GM21526 (cell line): ENCODE measurements around the gene ATAD3C.
"Not testable (repeated sequence)": the region's sequence is repeated elsewhere in the genome, so short reads cannot be mapped to it uniquely, and the experiment has no call there.

ENCODE experiments used
- ATAC-seq: cut with Tn5 transposase; IDR thresholded peaks from one replicate; pipeline ENCODE4 v1.9.1; 2021; ENCODE audit warnings: moderate library complexity; ENCODE audit not compliant: unreplicated experiment, low FRiP score

Gene ATAD3C

DNA sequence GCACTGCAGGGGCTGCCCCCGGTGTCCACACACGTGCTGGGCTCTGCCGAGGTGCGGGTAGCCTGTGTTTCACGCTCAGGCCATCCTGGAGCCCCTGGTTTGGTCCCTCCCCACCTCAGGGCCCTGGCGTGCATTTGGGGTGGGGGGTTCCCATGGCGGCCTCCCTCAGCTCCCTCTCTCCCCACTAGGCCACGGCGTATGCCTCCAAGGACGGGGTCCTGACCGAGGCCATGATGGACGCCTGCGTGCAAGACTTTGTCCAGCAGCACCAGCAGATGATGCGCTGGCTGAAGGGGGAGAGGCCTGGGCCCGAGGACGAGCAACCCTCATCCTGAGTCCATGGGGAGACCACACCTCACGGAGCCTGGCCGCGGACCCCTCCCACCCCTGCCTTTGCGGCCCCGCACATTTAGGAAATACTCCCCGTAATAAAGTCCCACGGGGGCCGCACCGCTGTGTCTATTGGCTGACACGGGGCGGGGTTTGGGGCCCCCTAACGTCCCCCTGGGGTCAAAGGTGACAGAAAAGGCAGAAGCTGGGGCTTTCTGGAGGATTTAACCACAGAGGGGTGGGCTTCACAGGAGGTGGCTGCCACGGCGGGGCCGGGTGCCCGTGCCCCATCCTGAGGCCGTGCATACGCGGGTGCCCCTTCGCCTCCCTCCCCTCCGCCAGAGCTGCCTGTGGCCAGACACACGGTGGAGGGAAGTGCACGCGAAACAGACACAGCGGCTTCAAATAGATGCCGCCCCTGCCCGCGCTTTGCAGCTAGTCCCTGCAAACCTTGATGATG lies 18.9 kb downstream of the ATAD3C start:
- not testable (repeated sequence) for ATAC-seq

DNA sequence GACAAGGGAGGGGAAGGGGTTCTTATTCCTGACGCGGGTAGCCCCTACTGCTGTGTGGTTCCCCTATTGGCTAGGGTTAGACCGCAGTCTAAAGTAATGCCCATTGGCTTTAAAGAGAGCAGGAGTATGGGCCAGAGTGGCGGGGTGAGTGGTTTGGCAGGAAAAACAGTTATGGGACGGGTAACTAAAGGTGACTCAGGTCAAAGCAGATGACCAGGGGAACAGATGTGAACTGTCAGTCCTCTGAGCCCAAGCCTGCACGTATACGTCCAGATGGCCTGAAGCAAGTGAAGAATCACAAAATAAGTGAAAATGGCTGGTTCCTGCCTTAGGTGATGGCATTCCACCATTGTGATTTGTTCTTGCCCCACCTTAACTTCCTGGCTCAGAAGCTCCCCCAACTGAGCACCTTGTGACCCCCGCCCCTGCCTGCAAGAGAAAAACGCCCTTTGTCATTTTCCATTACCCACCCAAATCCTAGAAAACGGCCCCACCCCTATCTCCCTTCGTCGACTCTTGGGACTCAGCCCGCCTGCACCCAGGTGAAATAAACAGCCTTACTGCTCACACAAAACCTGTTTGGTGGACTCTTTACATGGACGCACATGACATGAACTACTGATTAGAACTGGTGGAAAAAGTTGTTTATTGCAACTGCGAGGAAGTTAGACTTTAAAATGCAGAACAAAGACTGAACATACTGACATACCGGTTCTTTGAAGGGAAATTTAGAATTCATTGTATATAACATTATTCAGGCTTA lies 21.3 kb downstream of the ATAD3C start:
- ATAC-seq: no peak

DNA sequence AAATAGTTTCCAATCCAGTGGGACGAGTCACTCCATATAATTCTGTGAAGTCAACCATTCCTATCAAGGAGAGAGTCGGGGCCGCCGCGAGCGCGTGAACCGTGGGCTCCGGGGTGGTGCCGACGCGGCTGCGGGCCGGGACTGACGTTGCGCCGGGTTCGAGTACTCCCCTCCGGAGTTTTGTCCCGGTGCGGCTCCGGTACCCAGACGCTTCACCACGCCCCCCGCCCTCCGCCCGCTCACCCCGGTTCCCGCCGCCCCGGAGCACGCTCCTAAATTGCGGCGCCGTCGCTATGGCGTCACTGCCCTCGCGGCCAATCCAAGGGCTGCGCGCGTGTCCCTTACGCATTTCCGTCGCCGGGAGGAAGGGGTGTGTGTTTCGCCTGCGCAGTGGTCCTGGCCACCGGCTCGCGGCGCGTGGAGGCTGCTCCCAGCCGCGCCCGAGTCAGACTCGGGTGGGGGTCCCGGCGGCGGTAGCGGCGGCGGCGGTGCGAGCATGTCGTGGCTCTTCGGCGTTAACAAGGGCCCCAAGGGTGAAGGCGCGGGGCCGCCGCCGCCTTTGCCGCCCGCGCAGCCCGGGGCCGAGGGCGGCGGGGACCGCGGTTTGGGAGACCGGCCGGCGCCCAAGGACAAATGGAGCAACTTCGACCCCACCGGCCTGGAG lies 22.0 kb downstream of the ATAD3C start, which contains the start of gene ATAD3B:
TSS of gene ATAD3B (plus strand) at position 377 of the 664 bp plus-strand sequence. CDS start at position 497, 120 bp downstream.
- ATAC-seq: peak; percentile 81

DNA sequence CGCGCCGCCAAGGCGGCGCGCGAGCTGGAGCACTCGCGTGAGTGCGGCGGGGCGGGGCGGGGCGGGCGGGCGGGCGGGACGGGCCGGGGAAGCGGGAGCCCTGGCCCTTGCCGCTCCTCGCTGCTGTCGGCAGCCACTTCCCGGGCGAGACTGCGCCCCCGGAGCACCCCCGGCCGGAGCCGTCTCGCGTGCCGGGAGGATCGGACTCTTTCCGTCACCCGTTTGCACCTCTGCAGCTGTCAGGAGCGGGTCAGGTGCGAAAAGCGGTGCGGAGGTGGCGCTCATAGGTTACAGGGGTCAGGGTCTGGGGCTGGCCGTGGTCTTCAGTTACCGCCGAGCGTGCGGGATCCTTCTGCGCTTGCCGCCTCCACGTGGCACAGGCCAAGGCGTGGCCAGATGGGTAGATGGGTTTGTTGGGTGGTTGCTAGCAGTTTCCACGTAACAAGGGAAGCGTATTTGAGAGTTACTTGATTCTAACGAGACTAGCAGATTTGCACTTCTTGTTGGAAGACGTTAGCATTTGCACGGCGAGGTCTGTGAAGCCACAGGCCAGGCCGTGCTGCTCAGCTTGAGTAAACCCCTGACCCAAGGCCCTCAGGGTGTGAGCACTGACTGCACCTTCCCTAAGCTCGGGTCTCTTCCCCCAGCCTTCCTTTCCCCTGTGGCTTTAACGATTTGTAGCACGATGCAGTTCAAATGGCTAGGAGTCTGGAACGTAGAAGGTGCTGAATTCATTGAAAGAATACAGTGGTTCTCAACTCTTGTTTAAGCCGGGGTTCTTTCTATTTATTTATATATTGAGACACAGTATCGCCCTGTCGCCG lies 22.8 kb downstream of the ATAD3C start:
- not testable (repeated sequence) for ATAC-seq

DNA sequence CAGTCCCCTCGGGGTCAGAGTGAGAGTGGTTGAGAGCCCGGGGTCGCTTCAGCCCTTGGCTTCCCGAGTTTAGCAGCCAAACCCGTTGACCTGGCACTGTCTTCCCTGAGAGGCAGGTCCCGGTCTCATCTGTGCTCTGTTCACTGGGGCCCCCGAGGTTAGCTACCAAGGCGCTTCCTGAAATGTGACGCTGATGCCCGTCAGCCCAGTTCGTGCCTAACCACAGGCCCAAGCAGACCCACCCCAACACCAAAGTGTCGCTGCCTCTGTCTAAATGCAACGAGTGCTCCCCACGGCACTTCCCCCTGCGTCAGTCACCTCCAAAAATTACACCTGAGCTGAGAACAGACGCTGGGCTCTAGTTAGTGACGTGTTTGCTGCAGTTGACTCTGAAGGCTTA lies 26.5 kb downstream of the ATAD3C start:
- not testable (repeated sequence) for ATAC-seq

DNA sequence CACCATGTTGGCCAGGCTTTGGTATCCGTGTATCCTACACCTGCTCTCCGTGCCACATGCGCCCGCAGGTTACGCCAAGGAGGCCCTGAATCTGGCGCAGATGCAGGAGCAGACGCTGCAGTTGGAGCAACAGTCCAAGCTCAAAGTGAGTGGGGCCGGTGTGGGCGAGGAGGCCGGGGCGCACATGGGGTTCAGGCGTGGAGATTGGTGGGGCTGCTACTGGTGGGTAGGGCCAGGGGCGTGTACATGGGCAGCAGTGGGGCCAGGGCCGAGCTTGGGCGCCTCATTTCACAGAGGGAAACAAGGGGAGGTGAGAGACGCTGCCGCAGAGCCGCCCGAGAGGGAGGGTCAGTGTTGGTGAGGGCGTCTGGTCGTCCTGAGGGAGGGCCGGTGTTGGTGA lies 27.7 kb downstream of the ATAD3C start:
- no peak for ATAC-seq

DNA sequence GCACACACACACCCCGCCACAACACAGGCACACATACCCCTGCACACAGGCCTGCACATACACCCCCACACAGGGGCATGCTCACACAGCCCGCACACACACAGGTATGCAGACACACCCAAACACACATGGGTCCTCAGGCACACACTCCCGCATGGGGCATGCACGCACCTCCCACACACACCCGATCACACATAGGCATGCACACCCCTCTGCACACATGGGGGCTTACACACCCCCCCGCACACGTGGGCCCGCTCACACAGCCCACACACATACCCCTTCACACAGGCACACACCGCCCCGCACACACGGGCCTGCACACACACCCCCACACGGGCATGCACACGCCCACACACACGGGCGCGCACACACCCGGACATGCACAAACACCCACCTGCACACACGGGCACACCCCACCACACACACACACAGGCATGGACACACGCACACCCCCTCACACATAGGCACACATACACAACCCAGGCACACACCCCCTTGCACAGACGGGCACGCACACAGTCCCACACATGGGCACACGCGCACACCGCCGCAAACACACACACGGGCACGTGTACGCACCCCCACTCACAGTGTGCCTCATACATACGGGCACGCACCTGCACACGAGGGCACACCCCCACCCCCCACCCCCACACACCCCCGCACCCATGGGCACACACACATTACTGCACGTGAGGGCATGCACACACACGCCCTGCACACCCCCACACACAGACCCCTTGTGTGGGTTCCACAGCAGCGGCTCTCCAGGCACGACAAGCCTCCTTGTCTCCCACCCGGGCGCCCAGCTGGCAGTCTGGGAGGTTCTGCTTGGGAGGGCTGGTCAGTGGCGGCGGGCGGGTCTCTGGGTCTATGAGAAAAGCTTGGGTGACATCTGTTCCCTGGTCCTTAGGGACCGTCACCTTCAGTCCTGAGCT lies 30.3 kb downstream of the ATAD3C start:
- no peak for ATAC-seq

DNA sequence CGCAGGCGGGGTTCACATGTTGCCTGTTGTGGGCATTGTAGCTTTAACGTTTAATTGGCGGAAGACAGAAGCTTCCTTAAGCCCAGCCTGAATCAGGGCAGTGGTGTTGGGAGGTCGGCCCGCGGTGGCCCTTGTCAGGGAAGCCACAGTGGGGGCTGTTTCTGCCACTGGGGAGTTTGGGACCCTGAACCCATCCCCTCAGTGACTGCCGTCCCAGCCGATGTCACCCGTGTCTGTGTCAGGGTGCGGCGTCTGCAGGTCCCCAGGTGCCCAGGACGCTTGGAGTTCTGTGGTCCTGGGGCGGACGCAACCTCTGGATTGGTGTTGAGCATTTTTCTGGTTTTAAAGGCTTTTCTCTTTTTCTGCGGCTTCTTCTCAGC lies 31.0 kb downstream of the ATAD3C start:
- not testable (repeated sequence) for ATAC-seq

DNA sequence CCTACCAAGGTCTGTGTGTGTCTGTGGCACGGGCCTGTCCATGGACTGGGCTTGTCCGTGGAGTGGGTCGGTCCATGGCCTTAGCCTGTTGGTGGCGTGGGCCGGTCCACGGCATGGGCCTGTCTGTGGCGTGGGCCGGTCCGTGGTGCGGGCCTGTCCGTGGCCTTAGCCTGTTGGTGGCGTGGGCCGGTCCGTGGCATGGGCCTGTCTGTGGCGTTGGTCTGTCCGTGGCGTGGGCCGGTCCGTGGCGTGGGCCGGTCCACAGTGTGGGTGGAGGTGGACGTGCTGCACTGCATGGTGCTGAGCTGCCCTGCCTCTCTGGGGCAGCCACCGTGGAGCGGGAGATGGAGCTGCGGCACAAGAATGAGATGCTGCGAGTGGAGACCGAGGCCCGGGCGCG lies 32.3 kb downstream of the ATAD3C start:
- ATAC-seq: not testable (repeated sequence)

DNA sequence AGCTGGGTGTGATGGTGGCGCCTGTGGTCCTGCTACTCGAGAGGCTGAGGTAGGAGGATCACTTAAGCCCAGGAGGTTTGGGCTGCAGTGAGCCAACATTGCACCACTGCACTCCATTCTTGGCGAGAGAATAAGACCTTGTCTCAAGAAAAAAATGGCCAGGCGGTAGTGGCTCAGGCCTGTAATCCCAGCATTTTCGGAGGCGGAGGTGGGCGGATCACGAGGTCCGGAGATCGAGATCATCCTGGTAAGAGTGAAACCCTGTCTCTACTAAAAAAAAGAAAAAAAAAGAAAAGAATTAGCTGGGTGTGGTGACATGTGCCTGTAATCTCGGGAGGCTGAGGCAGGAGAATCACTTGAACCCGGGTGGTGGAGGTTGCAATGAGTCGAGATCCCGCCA lies 33.4 kb downstream of the ATAD3C start:
- no peak for ATAC-seq

DNA sequence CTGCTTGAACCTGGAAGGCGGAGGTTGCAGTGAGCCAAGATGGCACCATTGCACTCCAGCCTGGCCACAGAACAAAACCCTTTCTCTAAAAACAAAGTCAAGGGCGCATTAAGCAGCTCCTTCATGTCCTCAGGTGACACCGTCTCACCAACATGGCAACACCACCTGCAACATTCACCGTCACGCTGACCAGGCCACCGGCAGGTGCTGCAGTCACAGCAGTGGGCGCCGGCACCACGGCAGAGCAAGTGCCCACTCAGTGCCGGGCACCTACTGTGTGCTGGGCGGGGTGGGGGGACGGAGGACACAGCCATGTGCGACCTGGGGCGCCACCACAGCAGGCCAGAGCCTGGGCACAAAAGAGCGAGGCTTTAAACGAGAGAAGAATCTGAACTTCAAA lies 34.2 kb downstream of the ATAD3C start:
- no peak for ATAC-seq

DNA sequence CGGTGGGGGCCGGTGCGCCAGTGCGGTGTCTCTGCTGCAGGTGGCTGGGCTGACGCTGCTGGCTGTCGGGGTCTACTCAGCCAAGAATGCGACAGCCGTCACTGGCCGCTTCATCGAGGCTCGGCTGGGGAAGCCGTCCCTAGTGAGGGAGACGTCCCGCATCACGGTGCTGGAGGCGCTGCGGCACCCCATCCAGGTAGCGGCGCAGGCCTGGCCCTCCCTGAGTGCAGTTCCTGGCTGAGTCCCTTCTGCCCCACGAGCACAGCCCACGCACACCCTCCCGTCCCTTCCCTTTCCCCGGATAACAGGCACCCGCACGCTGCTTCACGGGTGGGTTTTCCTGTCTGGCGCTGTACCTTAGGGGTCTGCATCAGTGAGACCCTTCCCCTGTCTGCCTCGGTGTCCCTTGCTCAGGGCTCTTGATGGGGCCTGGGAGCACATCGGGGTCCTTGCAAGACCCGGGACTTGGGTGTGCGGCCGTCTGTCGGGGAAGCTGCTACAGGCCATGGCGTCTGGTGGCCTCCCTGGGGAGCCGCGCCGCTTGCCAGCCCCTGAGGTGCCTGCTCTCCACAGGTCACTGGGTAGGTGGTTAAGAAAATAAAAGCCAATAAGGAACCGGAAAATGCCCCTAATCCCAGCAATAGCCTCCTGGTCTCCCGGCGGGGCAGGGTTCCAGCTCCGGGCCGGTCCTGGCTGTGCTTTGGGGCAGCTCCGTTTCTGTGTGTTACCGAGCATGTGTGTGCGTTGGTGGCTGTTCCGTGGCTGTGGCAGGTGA lies 35.7 kb downstream of the ATAD3C start:
- ATAC-seq: not testable (repeated sequence)

DNA sequence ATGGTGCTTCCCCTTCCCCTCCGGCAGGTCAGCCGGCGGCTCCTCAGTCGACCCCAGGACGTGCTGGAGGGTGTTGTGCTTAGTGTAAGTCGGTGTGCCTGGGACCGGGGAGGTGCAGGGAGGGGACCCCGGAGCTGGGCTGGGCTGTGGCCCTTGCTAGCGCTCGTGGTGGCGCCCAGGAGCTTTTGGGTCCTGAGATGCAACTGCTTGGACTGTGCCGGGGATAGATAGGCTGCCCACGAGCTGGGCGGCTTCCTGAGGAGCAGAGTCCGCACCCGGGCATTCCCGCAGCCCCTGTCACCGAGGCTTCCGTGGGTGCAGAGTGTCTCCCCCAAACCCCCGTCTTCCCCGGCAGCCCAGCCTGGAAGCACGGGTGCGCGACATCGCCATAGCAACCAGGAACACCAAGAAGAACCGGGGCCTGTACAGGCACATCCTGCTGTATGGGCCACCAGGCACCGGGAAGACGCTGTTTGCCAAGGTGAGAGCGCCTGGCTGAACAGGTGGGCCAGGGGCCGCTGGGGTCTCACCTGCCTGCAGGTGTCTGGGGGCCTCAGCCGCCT lies 36.3 kb downstream of the ATAD3C start:
- not testable (repeated sequence) for ATAC-seq

DNA sequence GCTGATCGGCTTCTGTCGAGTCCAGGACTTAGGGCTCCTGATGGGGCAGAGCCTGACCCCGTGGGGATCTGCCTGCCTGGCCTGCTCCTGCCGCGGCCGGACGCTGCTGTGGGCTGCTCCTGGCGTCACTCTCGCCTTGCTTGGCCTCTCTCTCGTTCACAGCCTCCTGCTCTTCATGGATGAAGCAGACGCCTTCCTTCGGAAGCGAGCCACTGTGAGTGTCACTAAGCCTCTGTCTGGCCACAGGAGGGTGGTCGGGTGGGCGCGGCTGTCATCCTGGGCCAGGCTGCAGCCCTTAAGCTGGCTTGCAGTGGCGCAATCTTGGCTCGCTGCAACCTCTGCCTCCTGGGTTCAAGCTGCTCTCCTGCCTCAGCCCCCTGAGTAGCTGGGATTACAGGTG lies 38.2 kb downstream of the ATAD3C start:
- ATAC-seq: no peak

DNA sequence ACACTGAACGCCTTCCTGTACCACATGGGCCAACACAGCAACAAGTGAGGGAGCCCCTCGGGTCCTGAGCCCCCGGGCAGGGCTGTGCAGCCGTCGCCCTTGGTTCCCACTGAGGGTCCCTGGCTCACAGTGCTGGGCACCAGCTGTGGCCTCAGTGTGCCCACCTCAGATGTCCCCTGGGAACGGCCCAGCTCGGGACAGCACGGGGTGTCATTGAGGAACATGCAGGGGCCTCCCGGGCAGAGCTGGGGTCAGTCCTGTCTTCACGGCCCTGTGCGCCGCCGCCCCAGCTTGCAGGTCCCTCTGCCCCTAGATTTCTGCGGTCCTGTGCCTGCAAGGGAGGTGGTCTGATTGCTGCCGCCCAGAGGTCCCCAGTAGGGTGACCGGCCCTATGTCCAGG lies 39.7 kb downstream of the ATAD3C start:
- no peak for ATAC-seq

DNA sequence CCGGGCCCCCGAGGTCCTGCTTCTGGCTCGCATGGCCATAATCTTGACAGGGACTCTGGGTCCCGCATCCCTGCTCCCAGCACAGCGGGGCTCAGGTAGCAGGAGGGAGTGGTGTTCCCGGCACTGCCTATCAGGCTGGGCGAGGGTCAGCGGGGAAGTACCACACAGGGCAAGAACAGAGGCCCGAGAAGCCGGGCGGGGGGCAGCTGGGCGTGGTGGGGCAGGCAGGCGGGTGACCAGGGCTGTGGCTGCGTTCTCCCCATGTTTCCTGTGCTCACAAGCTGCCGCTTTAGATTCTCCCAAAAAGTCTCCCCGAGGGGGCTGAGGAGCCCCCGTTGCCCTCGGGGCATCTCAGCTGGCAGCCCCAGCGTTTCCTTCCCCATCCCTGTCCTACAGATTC lies 40.4 kb downstream of the ATAD3C start:
- ATAC-seq: no peak

DNA sequence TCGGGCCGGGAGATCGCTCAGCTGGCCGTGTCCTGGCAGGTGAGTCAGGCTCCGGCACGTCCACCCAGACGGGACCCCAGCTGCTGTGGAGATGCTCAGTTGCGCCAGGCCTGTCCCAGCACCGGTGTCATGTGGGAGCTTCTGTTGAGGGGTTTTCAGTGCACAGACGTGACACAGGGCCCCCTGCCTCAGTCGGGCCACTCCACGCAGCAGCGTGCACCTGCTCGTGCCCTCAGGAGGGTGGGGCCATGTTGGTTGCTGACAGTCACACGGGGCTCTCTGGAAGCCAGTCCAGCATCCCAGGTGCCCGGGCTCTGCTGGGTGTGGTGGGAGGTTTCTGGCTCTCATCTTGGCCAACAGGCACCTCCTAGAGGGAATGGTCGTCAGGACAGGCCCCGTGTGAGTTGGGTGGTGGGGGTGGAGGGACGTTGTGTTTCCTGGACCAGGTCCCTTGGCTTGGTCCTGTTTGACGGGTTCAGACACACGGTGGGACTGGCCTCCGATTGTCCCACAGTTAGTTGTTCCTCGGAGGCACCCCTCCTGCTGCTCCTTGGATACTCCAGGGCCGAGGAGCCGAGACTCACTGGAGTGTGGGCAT lies 41.2 kb downstream of the ATAD3C start:
- ATAC-seq: no peak

DNA sequence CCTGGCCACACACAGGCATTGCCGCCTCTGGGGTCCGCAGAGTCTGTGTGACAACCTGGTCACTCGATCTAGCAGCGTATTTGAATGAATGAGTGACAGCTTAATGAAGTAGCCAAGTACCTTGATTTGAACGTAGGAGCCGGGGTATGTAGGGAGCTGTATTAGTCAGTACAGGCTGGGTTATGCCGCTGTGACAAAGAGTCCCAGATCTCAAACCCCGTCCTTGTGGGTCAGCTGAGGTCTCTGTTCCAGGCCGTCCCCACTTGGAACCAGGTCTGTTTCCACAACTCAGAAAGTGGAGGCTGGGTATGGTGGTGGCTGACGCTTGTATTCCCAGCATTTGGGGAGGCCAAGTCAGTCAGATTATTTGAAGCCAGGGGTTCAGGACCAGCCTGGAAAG lies 42.1 kb downstream of the ATAD3C start:
- no peak for ATAC-seq
